Mesothelial cell of epicardium (in vitro differentiated cells): ENCODE data around the gene ADAMTS9. TPM values are rescaled to one million over a fixed set of nuclear protein-coding genes. Genes with fewer than 3 reads are reported as not detected.

ENCODE experiments used
- DNase-seq, 2 experiments: peaks; one replicate each; pipeline ENCODE4 v3.0.0; 2021; ENCODE audit warnings: low spot score in 2 of 2; ENCODE audit not compliant: unreplicated experiment in 2 of 2
- H3K27ac Mint-ChIP-seq: 2 replicates; pipeline ENCODE4 v1.8.0; 2021; ENCODE audit warnings: mixed read lengths
- H3K27me3 Mint-ChIP-seq: 2 replicates; pipeline ENCODE4 v1.8.0; 2021; ENCODE audit warnings: low read depth, mixed read lengths
- H3K36me3 Mint-ChIP-seq: 2 replicates; pipeline ENCODE4 v1.8.0; 2021; ENCODE audit warnings: mixed read lengths
- H3K4me1 Mint-ChIP-seq: 2 replicates; pipeline ENCODE4 v1.8.0; 2021; ENCODE audit warnings: mixed read lengths
- H3K4me3 Mint-ChIP-seq: 2 replicates; pipeline ENCODE4 v1.8.0; 2021; ENCODE audit warnings: mild to moderate bottlenecking, moderate library complexity, mixed read lengths
- H3K9me3 Mint-ChIP-seq: 2 replicates; pipeline ENCODE4 v1.8.0; 2021; ENCODE audit warnings: mixed read lengths
- total RNA-seq: library from RNA; stranded (reverse); gene quantifications from 3 replicates; pipeline ENCODE4 v1.2.1, GENCODE V29; 2021
- TF ChIP-seq, protein P1 (sequence below): fragments of 200-600 bp; sonication (generic); IDR thresholded peaks from one replicate; pipeline ENCODE4 v1.5.0; 2021; ENCODE audit warnings: antibody characterized with exemption; ENCODE audit not compliant: unreplicated experiment

ADAMTS9 gene
- total RNA-seq, 1 donor from 2014 or later = 127 TPM

DNA sequence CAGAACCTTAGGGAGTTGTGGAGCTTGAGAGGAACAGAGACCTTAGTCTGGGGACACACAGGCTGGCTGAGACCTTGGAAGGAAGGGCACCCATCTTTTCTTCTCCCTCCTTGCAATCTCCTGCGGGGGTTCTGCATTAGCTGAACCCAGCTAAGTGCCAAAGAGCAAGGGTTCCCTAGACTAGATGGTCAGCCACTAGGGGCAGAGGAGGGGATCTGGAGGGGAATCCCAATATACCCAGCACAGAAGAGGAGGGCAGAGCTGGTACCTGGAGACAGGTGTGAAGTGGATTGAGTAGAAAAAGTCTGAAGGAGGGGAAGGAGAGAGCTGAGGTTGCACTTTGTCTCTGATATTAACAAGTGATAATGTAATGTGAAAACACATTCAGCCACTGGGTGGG is 212.8 kb downstream of the ADAMTS9 start:
- H3K4me1 Mint-ChIP-seq = peaks cover 6% of the 10 kb centered on the region
- TF ChIP-seq, protein P1, sequence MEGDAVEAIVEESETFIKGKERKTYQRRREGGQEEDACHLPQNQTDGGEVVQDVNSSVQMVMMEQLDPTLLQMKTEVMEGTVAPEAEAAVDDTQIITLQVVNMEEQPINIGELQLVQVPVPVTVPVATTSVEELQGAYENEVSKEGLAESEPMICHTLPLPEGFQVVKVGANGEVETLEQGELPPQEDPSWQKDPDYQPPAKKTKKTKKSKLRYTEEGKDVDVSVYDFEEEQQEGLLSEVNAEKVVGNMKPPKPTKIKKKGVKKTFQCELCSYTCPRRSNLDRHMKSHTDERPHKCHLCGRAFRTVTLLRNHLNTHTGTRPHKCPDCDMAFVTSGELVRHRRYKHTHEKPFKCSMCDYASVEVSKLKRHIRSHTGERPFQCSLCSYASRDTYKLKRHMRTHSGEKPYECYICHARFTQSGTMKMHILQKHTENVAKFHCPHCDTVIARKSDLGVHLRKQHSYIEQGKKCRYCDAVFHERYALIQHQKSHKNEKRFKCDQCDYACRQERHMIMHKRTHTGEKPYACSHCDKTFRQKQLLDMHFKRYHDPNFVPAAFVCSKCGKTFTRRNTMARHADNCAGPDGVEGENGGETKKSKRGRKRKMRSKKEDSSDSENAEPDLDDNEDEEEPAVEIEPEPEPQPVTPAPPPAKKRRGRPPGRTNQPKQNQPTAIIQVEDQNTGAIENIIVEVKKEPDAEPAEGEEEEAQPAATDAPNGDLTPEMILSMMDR = no peak
- no peak overlapping the region for H3K4me3 Mint-ChIP-seq
- DNase-seq = no peak
- no peaks in the 10 kb centered on the region for H3K27me3 Mint-ChIP-seq
- peaks cover 9% of the 10 kb centered on the region for H3K36me3 Mint-ChIP-seq
- H3K27ac Mint-ChIP-seq = no peak overlapping the region
- H3K9me3 Mint-ChIP-seq = peaks cover 30% of the 10 kb centered on the region

DNA sequence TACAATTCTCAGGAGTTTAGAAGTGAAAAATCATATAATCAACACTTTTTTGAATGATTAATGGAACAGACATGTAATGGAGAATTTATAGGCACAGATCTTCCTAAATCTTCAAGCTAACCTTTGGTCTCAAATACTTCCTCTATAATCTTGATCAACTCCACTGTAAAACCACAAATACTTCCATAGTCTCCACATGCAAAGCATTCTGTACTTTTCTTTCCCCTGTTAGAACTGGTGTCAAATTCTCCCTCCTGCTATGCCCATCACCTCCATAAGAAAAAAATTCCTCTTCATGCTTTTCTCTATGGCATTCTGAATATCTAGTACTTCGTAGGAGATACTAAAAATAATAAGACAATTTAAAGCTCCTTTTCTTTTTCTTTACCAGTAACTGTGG is 214.3 kb downstream of the ADAMTS9 start:
- no peaks in the 10 kb centered on the region for H3K27me3 Mint-ChIP-seq
- peaks cover 6% of the 10 kb centered on the region for H3K4me1 Mint-ChIP-seq
- peaks cover 26% of the 10 kb centered on the region for H3K9me3 Mint-ChIP-seq
- TF ChIP-seq, protein P1 = no peak
- H3K36me3 Mint-ChIP-seq = peaks cover 9% of the 10 kb centered on the region
- DNase-seq = no peak
- H3K4me3 Mint-ChIP-seq = no peak overlapping the region
- no peak overlapping the region for H3K27ac Mint-ChIP-seq

DNA sequence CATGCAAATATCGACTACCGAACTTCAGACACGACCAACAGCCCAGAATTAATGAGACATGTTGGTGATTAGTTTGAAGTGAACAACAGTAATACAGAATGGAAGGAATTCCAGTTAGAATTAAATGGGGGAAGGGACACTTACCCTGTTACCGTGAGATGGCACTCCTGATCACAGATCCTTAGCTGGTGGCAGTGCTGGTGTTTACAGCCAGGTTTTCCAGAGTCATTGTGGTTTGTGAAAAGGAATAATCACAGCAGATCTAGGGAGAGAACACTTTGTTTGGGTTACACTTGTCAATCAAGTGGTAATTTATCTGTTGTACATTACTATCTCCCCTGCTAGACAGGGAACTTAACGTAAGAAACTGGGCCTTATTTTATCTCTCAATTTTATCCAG is 217.4 kb downstream of the ADAMTS9 start:
- no peaks in the 10 kb centered on the region for H3K27me3 Mint-ChIP-seq
- no peak for DNase-seq
- no peak overlapping the region for H3K27ac Mint-ChIP-seq
- H3K36me3 Mint-ChIP-seq = peaks cover 2% of the 10 kb centered on the region
- peaks cover 2% of the 10 kb centered on the region for H3K9me3 Mint-ChIP-seq
- TF ChIP-seq, protein P1 = no peak
- peaks cover 8% of the 10 kb centered on the region for H3K4me1 Mint-ChIP-seq
- no peak overlapping the region for H3K4me3 Mint-ChIP-seq

DNA sequence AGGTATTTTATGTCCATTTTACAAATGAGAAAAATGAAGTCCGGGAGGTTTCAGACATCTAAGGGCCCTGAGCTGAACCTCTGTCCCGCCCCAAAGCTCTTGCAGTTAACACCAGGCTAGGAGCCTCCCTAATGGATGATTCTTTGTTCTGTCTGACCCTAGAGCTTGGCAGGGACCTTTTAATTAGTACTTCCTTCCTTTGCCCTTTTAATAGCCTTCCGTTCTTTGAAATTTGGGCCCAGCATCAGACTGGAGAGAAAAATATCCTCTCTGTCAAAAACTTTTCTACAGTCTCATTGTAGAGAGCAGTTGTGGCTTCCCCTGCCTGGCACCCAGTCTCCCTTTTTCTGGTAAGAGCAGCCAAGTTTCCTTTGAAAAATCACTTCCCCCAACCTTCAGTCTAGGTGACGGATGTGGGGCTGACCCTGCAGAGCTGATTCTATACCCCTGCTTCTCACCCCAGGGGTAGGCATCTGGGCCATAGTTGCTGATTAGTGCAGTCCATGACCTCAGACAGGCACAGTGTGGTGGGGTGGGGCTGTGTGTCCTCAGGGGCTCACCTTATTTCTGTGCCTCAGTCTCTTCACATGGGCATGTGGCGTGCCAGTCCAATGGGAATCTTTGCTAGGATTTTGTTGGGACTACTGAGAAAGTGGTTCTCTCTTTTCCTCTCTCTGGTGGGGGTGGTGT is 220.4 kb downstream of the ADAMTS9 start:
- Mint-ChIP-seq H3K36me3 (no peaks in the 10 kb centered on the region), H3K27me3 (no peaks in the 10 kb centered on the region), H3K9me3 (no peaks in the 10 kb centered on the region), H3K4me3 (no peak overlapping the region), H3K4me1 (peaks cover 7% of the 10 kb centered on the region), H3K27ac (no peak overlapping the region)
- TF ChIP-seq, protein P1 = no peak
- DNase-seq = no peak
